IPS-20b (cell line): ENCODE data around the gene ERC1.
"Not testable (repeated sequence)": the region's sequence is repeated elsewhere in the genome, so short reads cannot be mapped to it uniquely, and the experiment has no call there.

Source experiments
- H3K27ac ChIP-seq: one replicate; pipeline ENCODE4 v1.5.1; 2013; ENCODE audit warnings: low read length
- H3K27me3 ChIP-seq: 2 replicates; pipeline ENCODE4 v1.6.1; 2013; ENCODE audit warnings: mild to moderate bottlenecking, low read length, inconsistent platforms; ENCODE audit not compliant: insufficient read depth
- H3K36me3 ChIP-seq: 2 replicates; pipeline ENCODE4 v1.6.1; 2013; ENCODE audit warnings: low read depth, mild to moderate bottlenecking, inconsistent platforms, low read length, moderate library complexity; ENCODE audit not compliant: insufficient read depth
- H3K4me1 ChIP-seq: 2 replicates; pipeline ENCODE4 v1.6.1; 2013; ENCODE audit warnings: mild to moderate bottlenecking, control low read depth, inconsistent platforms, low read length, moderate library complexity; ENCODE audit not compliant: insufficient read depth
- H3K4me3 ChIP-seq: 2 replicates; pipeline ENCODE4 v1.5.1; 2013; ENCODE audit warnings: mild to moderate bottlenecking, low read length, inconsistent platforms
- H3K9ac ChIP-seq: 2 replicates; pipeline ENCODE4 v1.6.1; 2013; ENCODE audit warnings: low read depth, mild to moderate bottlenecking, inconsistent platforms, low read length, moderate library complexity
- H3K9me3 ChIP-seq: 2 replicates; pipeline ENCODE4 v1.6.1; 2013; ENCODE audit warnings: mild to moderate bottlenecking, low read depth, low read length, inconsistent platforms; ENCODE audit not compliant: insufficient read depth

ERC1 gene

GRCh38 chr12:1322821-1323220 is 331.8 kb downstream of the ERC1 start:
- Histone ChIP-seq H3K4me3 (no peak overlapping the region), H3K9me3 (no peaks in the 10 kb centered on the region), H3K27me3 (no peaks in the 10 kb centered on the region), H3K9ac (no peak overlapping the region), H3K27ac (no peak overlapping the region), H3K4me1 (peaks cover 9% of the 10 kb centered on the region; the same call in 1 of the 2 replicates), H3K36me3 (no peaks in the 10 kb centered on the region)

GRCh38 chr12:1324099-1324498 is 333.1 kb downstream of the ERC1 start:
- Histone ChIP-seq H3K9ac (no peak overlapping the region), H3K9me3 (no peaks in the 10 kb centered on the region), H3K4me3 (no peak overlapping the region), H3K27ac (no peak overlapping the region), H3K27me3 (no peaks in the 10 kb centered on the region), H3K4me1 (no peaks in the 10 kb centered on the region; the same call in 1 of the 2 replicates), H3K36me3 (no peaks in the 10 kb centered on the region)

- H3K9me3 ChIP-seq: no peaks in the 10 kb centered on the region
- no peak overlapping the region for H3K9ac ChIP-seq
- no peaks in the 10 kb centered on the region for H3K4me1 ChIP-seq
- H3K36me3 ChIP-seq: no peaks in the 10 kb centered on the region
- no peak overlapping the region for H3K27ac ChIP-seq
- H3K27me3 ChIP-seq: no peaks in the 10 kb centered on the region
- no peak overlapping the region for H3K4me3 ChIP-seq
Observed at GRCh38 chr12:1324910-1325309, 333.9 kb downstream of the ERC1 start.

- H3K4me1 ChIP-seq: no peaks in the 10 kb centered on the region
- H3K36me3 ChIP-seq: no peaks in the 10 kb centered on the region
- H3K9ac ChIP-seq: no peak overlapping the region
- no peak overlapping the region for H3K4me3 ChIP-seq
- no peak overlapping the region for H3K27ac ChIP-seq
- H3K9me3 ChIP-seq: no peaks in the 10 kb centered on the region
- H3K27me3 ChIP-seq: no peaks in the 10 kb centered on the region
Observed at GRCh38 chr12:1325666-1326065, 334.6 kb downstream of the ERC1 start.

GRCh38 chr12:1326258-1326657 is 335.2 kb downstream of the ERC1 start:
- no peaks in the 10 kb centered on the region for H3K9me3 ChIP-seq
- no peak overlapping the region for H3K27ac ChIP-seq
- H3K4me3 ChIP-seq: no peak overlapping the region
- no peaks in the 10 kb centered on the region for H3K4me1 ChIP-seq
- H3K27me3 ChIP-seq: no peaks in the 10 kb centered on the region
- H3K9ac ChIP-seq: no peak overlapping the region
- H3K36me3 ChIP-seq: no peaks in the 10 kb centered on the region

- H3K4me3 ChIP-seq: no peak overlapping the region
- no peaks in the 10 kb centered on the region for H3K27me3 ChIP-seq
- H3K9ac ChIP-seq: no peak overlapping the region
- H3K27ac ChIP-seq: no peak overlapping the region
- no peaks in the 10 kb centered on the region for H3K4me1 ChIP-seq
- H3K9me3 ChIP-seq: no peaks in the 10 kb centered on the region
- H3K36me3 ChIP-seq: no peaks in the 10 kb centered on the region
Observed at GRCh38 chr12:1328391-1328790, 337.4 kb downstream of the ERC1 start.

GRCh38 chr12:1329784-1330476 is 338.9 kb downstream of the ERC1 start:
- no peaks in the 10 kb centered on the region for H3K27me3 ChIP-seq
- no peak overlapping the region for H3K27ac ChIP-seq
- H3K9me3 ChIP-seq: no peaks in the 10 kb centered on the region
- H3K9ac ChIP-seq: no peak overlapping the region
- H3K4me3 ChIP-seq: no peak overlapping the region
- H3K36me3 ChIP-seq: no peaks in the 10 kb centered on the region
- H3K4me1 ChIP-seq: no peaks in the 10 kb centered on the region

GRCh38 chr12:1330477-1330827 is 339.4 kb downstream of the ERC1 start:
- no peak overlapping the region for H3K27ac ChIP-seq
- H3K4me3 ChIP-seq: no peak overlapping the region
- H3K27me3 ChIP-seq: no peaks in the 10 kb centered on the region
- no peak overlapping the region for H3K9ac ChIP-seq
- H3K9me3 ChIP-seq: no peaks in the 10 kb centered on the region
- H3K36me3 ChIP-seq: no peaks in the 10 kb centered on the region
- no peaks in the 10 kb centered on the region for H3K4me1 ChIP-seq

GRCh38 chr12:1332327-1332726 is 341.3 kb downstream of the ERC1 start:
- no peaks in the 10 kb centered on the region for H3K4me1 ChIP-seq
- no peaks in the 10 kb centered on the region for H3K36me3 ChIP-seq
- no peak overlapping the region for H3K27ac ChIP-seq

GRCh38 chr12:1338483-1339177 is 347.6 kb downstream of the ERC1 start:
- Histone ChIP-seq H3K27me3 (no peaks in the 10 kb centered on the region), H3K4me1 (no peaks in the 10 kb centered on the region), H3K9ac (no peak overlapping the region), H3K9me3 (no peaks in the 10 kb centered on the region), H3K36me3 (no peaks in the 10 kb centered on the region), H3K27ac (no peak overlapping the region), H3K4me3 (no peak overlapping the region)

More at GRCh38 chr12:1332327-1332726, 341.3 kb downstream of the ERC1 start:
- Histone ChIP-seq H3K9me3 (no peaks in the 10 kb centered on the region), H3K9ac (no peak overlapping the region), H3K27me3 (no peaks in the 10 kb centered on the region), H3K4me3 (no peak overlapping the region)

GRCh38 chr12:1339178-1339541 is 348.1 kb downstream of the ERC1 start:
- H3K36me3 ChIP-seq, H3K4me1 ChIP-seq: not testable (repeated sequence)

GRCh38 chr12:1339618-1340319 is 348.7 kb downstream of the ERC1 start:
- no peaks in the 10 kb centered on the region for H3K9me3 ChIP-seq
- no peak overlapping the region for H3K9ac ChIP-seq
- H3K27me3 ChIP-seq: no peaks in the 10 kb centered on the region
- no peaks in the 10 kb centered on the region for H3K36me3 ChIP-seq
- H3K27ac ChIP-seq: no peak overlapping the region
- H3K4me1 ChIP-seq: no peaks in the 10 kb centered on the region
- no peak overlapping the region for H3K4me3 ChIP-seq

More at GRCh38 chr12:1339178-1339541, 348.1 kb downstream of the ERC1 start:
- not testable (repeated sequence) for H3K27me3 ChIP-seq, H3K27ac ChIP-seq, H3K9ac ChIP-seq, H3K4me3 ChIP-seq, H3K9me3 ChIP-seq
